GM23248 (cell line): ENCODE measurements around the gene GPS2. TPM values are rescaled to one million over a fixed set of nuclear protein-coding genes. Genes with fewer than 3 reads are reported as not detected.

Experiments used
- DNase-seq: peaks from one replicate; pipeline ENCODE4 v3.0.0-alpha.2; 2015
- H2AFZ ChIP-seq: fragments of 200-600 bp; sonication (generic); 2 replicates; pipeline ENCODE4 v1.6.1; 2016; ENCODE audit warnings: antibody characterized with exemption
- H3F3A ChIP-seq: fragments of 200-600 bp; sonication (generic); 2 replicates; pipeline ENCODE4 v1.6.1; 2016; ENCODE audit warnings: mild to moderate bottlenecking, antibody characterized with exemption, mixed run types; ENCODE audit not compliant: insufficient read depth
- H3K27ac ChIP-seq: fragments of 200-600 bp; sonication (generic); 2 replicates; pipeline ENCODE4 v1.5.1; 2016; ENCODE audit warnings: mild to moderate bottlenecking
- H3K27me3 ChIP-seq: fragments of 200-600 bp; sonication (generic); replicated peaks from 2 replicates; pipeline ENCODE4 v1.6.1; 2016; ENCODE audit warnings: mild to moderate bottlenecking; ENCODE audit not compliant: insufficient read depth
- H3K36me3 ChIP-seq: fragments of 200-600 bp; sonication (generic); 2 replicates; pipeline ENCODE4 v1.6.1; 2016; ENCODE audit warnings: low read depth, mild to moderate bottlenecking
- H3K4me1 ChIP-seq: fragments of 200-600 bp; sonication (generic); 2 replicates; pipeline ENCODE4 v1.6.1; 2016; ENCODE audit warnings: mild to moderate bottlenecking; ENCODE audit not compliant: insufficient read depth
- H3K4me2 ChIP-seq: fragments of 200-600 bp; sonication (generic); one replicate; pipeline ENCODE4 v1.6.1; 2016; ENCODE audit warnings: mild to moderate bottlenecking; ENCODE audit not compliant: unreplicated experiment
- H3K4me3 ChIP-seq: fragments of 200-600 bp; sonication (generic); 2 replicates; pipeline ENCODE4 v1.5.1; 2016; ENCODE audit warnings: mild to moderate bottlenecking
- H3K79me2 ChIP-seq: fragments of 200-600 bp; sonication (generic); 2 replicates; pipeline ENCODE4 v1.6.1; 2016; ENCODE audit warnings: mild to moderate bottlenecking; ENCODE audit not compliant: insufficient read depth
- H3K9ac ChIP-seq: fragments of 200-600 bp; sonication (generic); 2 replicates; pipeline ENCODE4 v1.6.1; 2016; ENCODE audit warnings: mild to moderate bottlenecking
- H3K9me2 ChIP-seq: fragments of 200-600 bp; sonication (generic); 2 replicates; pipeline ENCODE4 v1.6.1; 2016; ENCODE audit warnings: mixed run types, mild to moderate bottlenecking, moderate library complexity; ENCODE audit not compliant: insufficient read depth
- H3K9me3 ChIP-seq: fragments of 200-600 bp; sonication (generic); one replicate; pipeline ENCODE4 v1.6.1; 2017; ENCODE audit warnings: low read depth
- H4K20me1 ChIP-seq: fragments of 200-600 bp; sonication (generic); 2 replicates; pipeline ENCODE4 v1.6.0; 2016; ENCODE audit not compliant: insufficient read depth
- EZH2 ChIP-seq: fragments of 200-600 bp; sonication (generic); IDR thresholded peaks from 2 replicates; pipeline ENCODE4 v1.6.1; 2018; ENCODE audit warnings: antibody characterized with exemption, mild to moderate bottlenecking; ENCODE audit not compliant: insufficient read depth, poor library complexity, severe bottlenecking
- EZH2phosphoT487 ChIP-seq: fragments of 200-600 bp; sonication (generic); IDR thresholded peaks from 2 replicates; pipeline ENCODE4 v1.6.1; 2018; ENCODE audit warnings: antibody characterized with exemption, moderate library complexity, mild to moderate bottlenecking, low read depth; ENCODE audit not compliant: insufficient read depth
- WGBS, 2 experiments: methylation state at CpG; one replicate each; pipeline ENCODE4 v1.1.6; 2015 to 2017; ENCODE audit warnings: low lambda C conversion rate in 2 of 2, low coverage in 1 of 2; ENCODE audit errors: missing lambda C conversion rate in 2 of 2; 5-methylcytosine and 5-hydroxymethylcytosine counted together
- in situ Hi-C: fragments of 300-500 bp; cut with MboI; formaldehyde crosslinking; loops from 2 replicates; pipeline ENCODE4 v1.15.0; 2020
- polyA plus RNA-seq: library from polyadenylated mRNA; unstranded; fragments of >200 nt; fragmentation: Nextera tagmentation; extraction: Ambion mirVana; gene quantifications from 2 replicates; pipeline ENCODE4 v1.2.1, GENCODE V29; 2016
- total RNA-seq: library from RNA; depleted of rRNA; stranded (reverse); fragments of >200 nt; shearing (Covaris generic); gene quantifications from 2 replicates; pipeline ENCODE4 v1.2.3, GENCODE V29; 2014

Gene GPS2
- total and polyA plus RNA-seq, 2 experiments from 2014 or later = 50.1 to 53.8 TPM

GRCh38 chr17:7292729-7293128 is 22.4 kb downstream of the GPS2 start:
- in situ Hi-C loops = no loop called here
- Histone ChIP-seq H3K27ac (no peak overlapping the region), H3K79me2 (no peaks in the 10 kb centered on the region), H3K9me3 (no peaks in the 10 kb centered on the region), H3K4me2 (no peak overlapping the region), H3K27me3 (peaks cover 26% of the 10 kb centered on the region), H3K4me3 (no peak overlapping the region), H3K4me1 (no peaks in the 10 kb centered on the region), H2AFZ (no peak overlapping the region), H3K9me2 (no peaks in the 10 kb centered on the region), H3F3A (peaks cover 5% of the 10 kb centered on the region; the same call in 1 of the 2 replicates), H3K36me3 (no peaks in the 10 kb centered on the region), H3K9ac (no peak overlapping the region), H4K20me1 (no peaks in the 10 kb centered on the region)
- no peak for TF ChIP-seq EZH2
- no peak for TF ChIP-seq EZH2phosphoT487
- DNase-seq = no peak
- WGBS, 2 experiments = 21 to 23% methylated on average over 6 of the region's 6 CpGs

GRCh38 chr17:7292194-7292593 is 23.0 kb downstream of the GPS2 start:
- Histone ChIP-seq H3K36me3 (no peaks in the 10 kb centered on the region), H3K4me2 (no peak overlapping the region), H3K4me1 (no peaks in the 10 kb centered on the region), H2AFZ (no peak overlapping the region), H3K9ac (no peak overlapping the region), H3F3A (peaks cover 5% of the 10 kb centered on the region; the same call in 1 of the 2 replicates), H3K27ac (no peak overlapping the region), H3K9me2 (no peaks in the 10 kb centered on the region), H4K20me1 (no peaks in the 10 kb centered on the region), H3K27me3 (peaks cover 32% of the 10 kb centered on the region), H3K4me3 (no peak overlapping the region), H3K9me3 (no peaks in the 10 kb centered on the region), H3K79me2 (no peaks in the 10 kb centered on the region)
- in situ Hi-C loops = no loop called here
- 61 to 81% methylated on average over 2 of the region's 2 CpGs for WGBS, 2 experiments
- DNase-seq = no peak
- TF ChIP-seq EZH2 = no peak
- no peak for TF ChIP-seq EZH2phosphoT487

- no peak for DNase-seq
- H3F3A ChIP-seq = peaks cover 2% of the 10 kb centered on the region; the same call in 1 of the 2 replicates
- H3K9me2 ChIP-seq = no peaks in the 10 kb centered on the region
- no peaks in the 10 kb centered on the region for H3K36me3 ChIP-seq
- no peak overlapping the region for H3K9ac ChIP-seq
- in situ Hi-C loops = no loop called here
- H3K27me3 ChIP-seq = peaks cover 41% of the 10 kb centered on the region
- no peak overlapping the region for H3K4me3 ChIP-seq
- H4K20me1 ChIP-seq = no peaks in the 10 kb centered on the region
- H2AFZ ChIP-seq = no peak overlapping the region
- no peaks in the 10 kb centered on the region for H3K9me3 ChIP-seq
- no peaks in the 10 kb centered on the region for H3K79me2 ChIP-seq
- WGBS, 2 experiments = 45 to 49% methylated on average over 11 of the region's 11 CpGs
- H3K27ac ChIP-seq = no peak overlapping the region
- TF ChIP-seq EZH2 (no peak), EZH2phosphoT487 (no peak)
- no peak overlapping the region for H3K4me2 ChIP-seq
- no peaks in the 10 kb centered on the region for H3K4me1 ChIP-seq
These were observed 24.5 kb downstream of the GPS2 start for GRCh38 chr17:7290685-7291084.

GRCh38 chr17:7290166-7290565 is 25.0 kb downstream of the GPS2 start:
- H3K9me2 ChIP-seq = no peaks in the 10 kb centered on the region
- peaks cover 41% of the 10 kb centered on the region for H3K27me3 ChIP-seq
- no peak overlapping the region for H2AFZ ChIP-seq
- H3K4me3 ChIP-seq = no peak overlapping the region
- no peak overlapping the region for H3K4me2 ChIP-seq
- no peak for DNase-seq
- no peaks in the 10 kb centered on the region for H3K9me3 ChIP-seq
- no peaks in the 10 kb centered on the region for H3K36me3 ChIP-seq
- TF ChIP-seq EZH2phosphoT487 (no peak), EZH2 (no peak)
- WGBS, 2 experiments = 68 to 77% methylated on average over 17 to 18 of the region's 19 CpGs
- H3K9ac ChIP-seq = no peak overlapping the region
- no peaks in the 10 kb centered on the region for H3K79me2 ChIP-seq
- H3K27ac ChIP-seq = no peak overlapping the region
- no peaks in the 10 kb centered on the region for H3K4me1 ChIP-seq
- H4K20me1 ChIP-seq = no peaks in the 10 kb centered on the region
- in situ Hi-C loops = no loop called here
- no peaks in the 10 kb centered on the region for H3F3A ChIP-seq
